Esophagus muscularis mucosa (tissue), 4 donors: ENCODE data around the gene MSI2. TPM values are rescaled to one million over a fixed set of nuclear protein-coding genes. Genes with fewer than 3 reads are reported as not detected.

Source experiments
- DNase-seq: peaks from one replicate; pipeline ENCODE4 v3.0.0-alpha.2; 2017; ENCODE audit errors: extremely low spot score
- H3K27ac ChIP-seq, 4 donors: fragments of 200-600 bp; sonication (generic); replicated peaks in 1 of 4; 1 replicate in 3 of 4; 2 replicates in 1 of 4; pipeline ENCODE4 v1.5.1; 2016 to 2019; ENCODE audit warnings: mild to moderate bottlenecking in 1 of 4
- H3K27me3 ChIP-seq, 4 donors: fragments of 200-600 bp; sonication (generic); one replicate each; pipeline versions ENCODE4 v1.5.1 to v1.6.0; 2016 to 2019
- H3K36me3 ChIP-seq, 4 donors: fragments of 200-600 bp; sonication (generic); one replicate each; pipeline ENCODE4 v1.5.1; 2016 to 2019
- H3K4me1 ChIP-seq, 4 donors: fragments of 200-600 bp; sonication (generic); one replicate each; pipeline ENCODE4 v1.5.1; 2016 to 2019
- H3K4me3 ChIP-seq, 4 donors: fragments of 200-600 bp; sonication (generic); 1 replicate in 2 of 4; 2 replicates in 2 of 4; pipeline ENCODE4 v1.5.1; 2016 to 2019; ENCODE audit warnings: mild to moderate bottlenecking in 4 of 4, moderate library complexity in 1 of 4
- H3K9me3 ChIP-seq, 4 donors: fragments of 200-600 bp; sonication (generic); 1 replicate in 3 of 4; 2 replicates in 1 of 4; pipeline ENCODE4 v1.5.1; 2016 to 2019
- EP300 ChIP-seq: sonication (generic); formaldehyde crosslinking; IDR thresholded peaks from one replicate; pipeline ENCODE4 v1.6.1; 2017; ENCODE audit warnings: antibody characterized with exemption
- POLR2A ChIP-seq: fragments of 450-650 bp; IDR thresholded peaks from one replicate; pipeline ENCODE4 v1.6.1; 2017; ENCODE audit warnings: antibody characterized with exemption, moderate library complexity, mild to moderate bottlenecking, low read depth
- POLR2AphosphoS5 ChIP-seq, 2 donors: sonication (generic); formaldehyde crosslinking; IDR thresholded peaks; one replicate each; pipeline ENCODE4 v1.6.1; 2017; ENCODE audit warnings: antibody characterized with exemption in 2 of 2
- WGBS: methylation state at CpG from one replicate; pipeline ENCODE4 v1.1.5; 2018; 5-methylcytosine and 5-hydroxymethylcytosine counted together
- intact Hi-C: fragments of 100-400 bp; cut with DNase I; formaldehyde crosslinking; loops from one replicate; pipeline ENCODE4 v1.15.1; 2023
- total RNA-seq, 4 donors: library from RNA; depleted of rRNA; stranded (reverse); fragments of >200 nt; gene quantifications; one replicate each; pipeline versions ENCODE4 v1.1.0 to v1.2.1, GENCODE V29; 2016
- TF ChIP-seq, protein P1 (sequence below), 3 experiments: fragments of 200-600 bp in 2 of 3; fragments of 450-650 bp in 1 of 3; sonication (generic) in 2 of 3; IDR thresholded peaks; one replicate each; pipeline ENCODE4 v1.5.1; 2017 to 2019; ENCODE audit warnings: antibody characterized with exemption in 3 of 3, mild to moderate bottlenecking in 2 of 3, moderate library complexity in 1 of 3

Gene MSI2
- total RNA-seq, 4 donors from 2014 or later = 28.8 to 39.0 (median 29.6) TPM

DNA sequence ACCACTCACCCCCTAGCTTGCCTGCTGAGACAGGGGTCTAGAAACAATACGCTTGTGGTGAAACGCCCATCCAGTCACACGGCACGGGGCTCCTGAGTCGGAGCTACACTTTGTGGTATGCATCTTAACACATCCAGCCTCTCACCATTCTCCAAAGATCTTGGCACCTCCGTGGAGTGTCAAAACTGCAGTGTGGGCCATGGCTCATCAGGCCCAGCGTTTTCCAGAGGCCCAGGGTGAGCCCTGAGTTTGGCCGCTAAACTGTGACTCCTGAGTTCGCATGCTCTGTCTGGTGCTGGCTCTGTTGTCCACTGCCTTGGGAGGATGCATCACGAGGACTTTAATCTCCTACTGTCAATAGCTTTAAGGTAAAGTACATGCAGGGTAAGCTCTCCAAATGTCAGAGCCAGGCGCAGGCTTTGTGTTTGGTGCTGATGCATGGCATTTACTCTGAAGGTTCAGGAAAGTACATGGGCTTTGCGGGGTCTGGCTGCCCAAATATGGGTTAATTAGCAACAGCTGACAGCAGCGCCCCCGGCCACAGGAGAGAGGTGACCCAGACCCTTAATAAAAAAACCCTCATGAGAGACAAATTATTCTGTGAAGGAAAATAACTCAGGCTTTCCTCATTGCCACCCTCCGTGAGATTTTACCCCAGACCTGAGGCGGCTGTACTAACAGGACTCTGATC is 370.3 kb downstream of the MSI2 start:
- intact Hi-C loops = no loop called here
- H3K36me3 ChIP-seq = peaks cover 0 to 32% (median 19%) of the 10 kb centered on the region in 4 donors
- no peaks in the 10 kb centered on the region for H3K27me3 ChIP-seq
- peaks cover 16 to 38% (median 25%) of the 10 kb centered on the region in 4 donors for H3K4me1 ChIP-seq
- 98% methylated on average over 16 of the region's 16 CpGs for WGBS
- no peak overlapping the region for H3K27ac ChIP-seq
- no peak overlapping the region for H3K4me3 ChIP-seq
- H3K9me3 ChIP-seq = no peaks in the 10 kb centered on the region
- TF ChIP-seq, protein P1, sequence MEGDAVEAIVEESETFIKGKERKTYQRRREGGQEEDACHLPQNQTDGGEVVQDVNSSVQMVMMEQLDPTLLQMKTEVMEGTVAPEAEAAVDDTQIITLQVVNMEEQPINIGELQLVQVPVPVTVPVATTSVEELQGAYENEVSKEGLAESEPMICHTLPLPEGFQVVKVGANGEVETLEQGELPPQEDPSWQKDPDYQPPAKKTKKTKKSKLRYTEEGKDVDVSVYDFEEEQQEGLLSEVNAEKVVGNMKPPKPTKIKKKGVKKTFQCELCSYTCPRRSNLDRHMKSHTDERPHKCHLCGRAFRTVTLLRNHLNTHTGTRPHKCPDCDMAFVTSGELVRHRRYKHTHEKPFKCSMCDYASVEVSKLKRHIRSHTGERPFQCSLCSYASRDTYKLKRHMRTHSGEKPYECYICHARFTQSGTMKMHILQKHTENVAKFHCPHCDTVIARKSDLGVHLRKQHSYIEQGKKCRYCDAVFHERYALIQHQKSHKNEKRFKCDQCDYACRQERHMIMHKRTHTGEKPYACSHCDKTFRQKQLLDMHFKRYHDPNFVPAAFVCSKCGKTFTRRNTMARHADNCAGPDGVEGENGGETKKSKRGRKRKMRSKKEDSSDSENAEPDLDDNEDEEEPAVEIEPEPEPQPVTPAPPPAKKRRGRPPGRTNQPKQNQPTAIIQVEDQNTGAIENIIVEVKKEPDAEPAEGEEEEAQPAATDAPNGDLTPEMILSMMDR (IDR thresholded peaks at IDR 0.05) = no peak
- TF ChIP-seq EP300 = no peak
- no peak for TF ChIP-seq POLR2A
- no peak for DNase-seq

DNA sequence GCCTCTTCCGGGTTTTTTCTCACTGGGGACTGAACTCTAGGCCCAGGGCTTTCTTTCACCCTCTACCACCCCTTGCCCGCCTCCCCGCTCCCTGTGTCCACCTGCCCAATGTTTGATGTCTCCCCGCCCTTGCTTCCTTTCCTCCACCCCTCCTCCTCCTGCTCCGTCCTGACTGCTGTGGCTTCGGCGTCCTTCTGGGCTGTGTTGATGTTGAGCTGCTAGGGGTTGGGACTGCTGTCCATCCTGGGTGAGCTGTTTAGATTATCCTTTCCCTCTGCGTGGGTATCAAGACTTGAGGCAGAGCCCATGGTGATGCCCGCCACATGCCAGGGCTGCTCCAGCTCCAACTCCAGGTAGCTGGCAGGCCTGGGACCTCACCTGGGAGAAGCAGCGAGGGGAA is 371.3 kb downstream of the MSI2 start:
- peaks cover 0 to 39% (median 24%) of the 10 kb centered on the region in 4 donors for H3K36me3 ChIP-seq
- H3K9me3 ChIP-seq = no peaks in the 10 kb centered on the region
- peaks cover 11 to 33% (median 18%) of the 10 kb centered on the region in 4 donors for H3K4me1 ChIP-seq
- no peaks in the 10 kb centered on the region for H3K27me3 ChIP-seq
- DNase-seq = no peak
- WGBS = 95% methylated on average over 10 of the region's 10 CpGs
- TF ChIP-seq EP300 (no peak), POLR2AphosphoS5 (IDR thresholded peaks at IDR 0.05) (no peak)
- H3K4me3 ChIP-seq = no peak overlapping the region
- H3K27ac ChIP-seq = no peak overlapping the region
- intact Hi-C loops = no loop called here

DNA sequence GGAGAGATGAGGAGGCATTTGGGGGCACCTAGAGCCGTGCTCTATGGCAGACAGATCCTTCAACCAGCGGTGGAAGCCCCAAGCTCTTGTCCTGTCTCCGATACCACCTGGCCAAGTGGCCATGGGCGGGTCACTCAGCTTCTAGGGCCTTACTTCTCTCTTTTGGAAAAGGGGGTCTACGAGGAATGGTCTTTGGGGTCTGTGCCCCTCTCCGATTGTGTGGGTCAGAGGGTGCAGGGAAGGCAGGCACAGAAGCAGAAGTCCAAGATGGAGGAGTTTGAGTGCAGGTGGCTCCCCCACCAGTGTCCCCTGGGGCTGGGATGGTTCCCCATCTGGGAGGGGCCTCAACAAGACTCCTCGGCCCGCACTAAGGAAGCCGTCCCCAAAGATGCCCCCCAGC is 372.1 kb downstream of the MSI2 start:
- H3K27me3 ChIP-seq = no peaks in the 10 kb centered on the region
- intact Hi-C loops = no loop called here
- DNase-seq = no peak

DNA sequence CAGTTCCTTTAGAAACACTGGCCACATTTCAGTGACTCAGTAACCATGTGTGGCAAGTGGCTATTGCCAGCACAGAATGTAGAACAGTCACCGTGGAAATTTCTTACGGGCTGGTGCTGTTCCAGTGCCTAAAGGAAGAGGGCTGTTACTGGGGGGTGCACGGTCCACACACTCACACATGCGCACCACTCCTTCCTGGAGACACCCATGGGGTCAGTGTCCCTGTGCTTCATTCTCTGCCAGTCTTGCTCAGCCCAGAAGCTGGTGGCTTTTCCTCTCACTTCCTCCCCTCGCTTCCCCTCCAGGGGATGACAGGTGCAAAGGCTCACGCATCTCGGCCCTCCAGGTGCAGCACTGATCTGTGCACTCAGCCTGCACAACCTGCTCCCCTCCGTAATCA is 373.1 kb downstream of the MSI2 start:
- H3K27ac ChIP-seq = no peak overlapping the region
- peaks cover 0 to 45% (median 28%) of the 10 kb centered on the region in 4 donors for H3K36me3 ChIP-seq
- TF ChIP-seq EP300 (no peak), POLR2AphosphoS5 (IDR thresholded peaks at IDR 0.05) (no peak), POLR2A (no peak)
- TF ChIP-seq, protein P1 (IDR thresholded peaks at IDR 0.05) = no peak
- intact Hi-C loops = no loop called here
- no peak for DNase-seq
- WGBS = 91% methylated on average over 8 of the region's 8 CpGs
- H3K9me3 ChIP-seq = no peaks in the 10 kb centered on the region
- no peaks in the 10 kb centered on the region for H3K27me3 ChIP-seq
- no peak overlapping the region for H3K4me3 ChIP-seq
- H3K4me1 ChIP-seq = peaks cover 0 to 16% (median under 1%) of the 10 kb centered on the region in 4 donors

More for the DNA sequence above, 372.1 kb downstream of the MSI2 start:
- 91% methylated on average over 6 of the region's 9 CpGs for WGBS
- Histone ChIP-seq H3K9me3 (no peaks in the 10 kb centered on the region), H3K4me3 (no peak overlapping the region), H3K4me1 (peaks cover 2 to 25% (median 10%) of the 10 kb centered on the region in 4 donors), H3K27ac (no peak overlapping the region), H3K36me3 (peaks cover 0 to 44% (median 25%) of the 10 kb centered on the region in 4 donors)
- TF ChIP-seq, protein P1 (IDR thresholded peaks at IDR 0.05) = no peak
- TF ChIP-seq EP300 (no peak), POLR2AphosphoS5 (IDR thresholded peaks at IDR 0.05) (no peak), POLR2A (no peak)

DNA sequence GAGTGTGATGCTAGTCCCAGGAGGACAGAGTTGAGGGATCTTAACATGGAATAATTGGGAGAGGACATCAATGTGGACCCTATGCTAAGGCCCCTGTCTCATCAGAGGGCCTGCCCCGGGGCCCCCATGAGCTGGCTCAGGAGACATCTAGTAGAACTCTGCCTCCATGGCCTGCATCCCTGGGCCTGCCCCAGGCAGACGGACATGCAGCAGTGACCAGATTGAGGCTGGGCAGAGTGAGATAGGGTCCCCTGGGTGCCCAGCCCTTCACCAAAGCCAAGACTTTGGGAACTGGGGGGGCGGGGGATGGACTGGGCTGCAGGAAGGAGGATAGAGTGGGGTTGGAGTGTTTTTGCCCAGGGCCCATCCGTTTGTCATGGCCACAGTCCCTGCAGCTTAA is 373.6 kb downstream of the MSI2 start:
- no peak for DNase-seq
- WGBS = 96% methylated on average over 3 of the region's 4 CpGs
- intact Hi-C loops = no loop called here

More for the DNA sequence above, 373.6 kb downstream of the MSI2 start:
- Histone ChIP-seq H3K36me3 (peaks cover 0 to 45% (median 29%) of the 10 kb centered on the region in 4 donors), H3K4me1 (peaks cover 0 to 16% (median 0%) of the 10 kb centered on the region in 4 donors), H3K27ac (no peak overlapping the region), H3K9me3 (no peaks in the 10 kb centered on the region), H3K4me3 (no peak overlapping the region), H3K27me3 (no peaks in the 10 kb centered on the region)
- TF ChIP-seq, protein P1 (IDR thresholded peaks at IDR 0.05) = no peak
- TF ChIP-seq POLR2AphosphoS5 (IDR thresholded peaks at IDR 0.05) = no peak
- no peak for TF ChIP-seq EP300
- no peak for TF ChIP-seq POLR2A
